ENCODE measurements around the gene PDGFA.
A peak's percentile ranks its signal among the peaks of the same experiment; 100 is the strongest.

Gene PDGFA

DNA sequence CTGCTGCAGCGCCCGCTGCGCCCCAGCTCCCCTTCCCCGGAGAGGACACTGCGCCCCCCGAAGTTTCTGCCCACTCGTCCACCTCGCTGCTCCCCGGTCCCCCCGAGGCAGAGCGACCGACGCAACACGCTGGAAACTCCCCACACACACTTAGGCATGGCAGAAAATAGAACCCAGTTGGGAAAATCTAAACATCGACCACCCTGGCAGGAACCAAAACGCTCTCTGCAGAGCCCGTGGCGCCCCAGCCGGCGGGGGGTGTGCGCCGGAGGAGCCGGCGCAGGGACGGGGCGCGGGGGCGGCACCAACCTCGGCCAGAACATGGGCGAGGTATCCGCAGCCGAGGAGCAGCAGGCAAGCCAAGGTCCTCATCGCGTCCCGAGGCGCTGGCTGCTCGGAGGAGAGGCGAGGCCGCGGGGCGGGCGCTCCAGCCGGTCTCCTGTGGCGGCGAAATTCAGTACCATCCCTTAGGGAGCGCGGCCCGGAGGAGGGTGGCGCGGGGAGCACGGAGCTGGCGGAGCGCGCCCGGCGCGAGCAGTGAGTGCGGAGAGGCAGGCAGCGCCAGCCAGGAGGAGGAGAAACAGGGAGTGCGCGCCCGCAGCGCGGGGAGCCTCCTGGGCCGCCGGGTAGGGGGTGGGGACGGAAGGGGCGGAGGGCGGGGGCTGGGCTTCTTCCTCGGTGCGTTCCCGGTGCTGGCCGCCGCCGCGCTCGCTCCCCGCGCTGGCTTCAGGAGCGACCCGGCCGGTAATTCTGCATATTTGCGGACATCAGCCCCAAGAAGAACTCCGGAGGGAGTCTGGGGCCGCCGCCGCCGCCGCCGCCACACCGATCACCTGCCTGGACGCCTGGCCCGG, 789 bp downstream of the PDGFA start:
- peak overlapping the region; percentile 69 for H3K4me3 ChIP-seq (ENCODE audit: low read depth, low read length)
- TF ChIP-seq, protein P1, sequence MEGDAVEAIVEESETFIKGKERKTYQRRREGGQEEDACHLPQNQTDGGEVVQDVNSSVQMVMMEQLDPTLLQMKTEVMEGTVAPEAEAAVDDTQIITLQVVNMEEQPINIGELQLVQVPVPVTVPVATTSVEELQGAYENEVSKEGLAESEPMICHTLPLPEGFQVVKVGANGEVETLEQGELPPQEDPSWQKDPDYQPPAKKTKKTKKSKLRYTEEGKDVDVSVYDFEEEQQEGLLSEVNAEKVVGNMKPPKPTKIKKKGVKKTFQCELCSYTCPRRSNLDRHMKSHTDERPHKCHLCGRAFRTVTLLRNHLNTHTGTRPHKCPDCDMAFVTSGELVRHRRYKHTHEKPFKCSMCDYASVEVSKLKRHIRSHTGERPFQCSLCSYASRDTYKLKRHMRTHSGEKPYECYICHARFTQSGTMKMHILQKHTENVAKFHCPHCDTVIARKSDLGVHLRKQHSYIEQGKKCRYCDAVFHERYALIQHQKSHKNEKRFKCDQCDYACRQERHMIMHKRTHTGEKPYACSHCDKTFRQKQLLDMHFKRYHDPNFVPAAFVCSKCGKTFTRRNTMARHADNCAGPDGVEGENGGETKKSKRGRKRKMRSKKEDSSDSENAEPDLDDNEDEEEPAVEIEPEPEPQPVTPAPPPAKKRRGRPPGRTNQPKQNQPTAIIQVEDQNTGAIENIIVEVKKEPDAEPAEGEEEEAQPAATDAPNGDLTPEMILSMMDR (conservative IDR thresholded peaks at IDR 0.05; ENCODE audit: low read depth, low read length): no peak
- peak; percentile 78 for DNase-seq (ENCODE audit: low read depth)

GRCh38 chr7:517774-518629, 1.6 kb downstream of the PDGFA start:
- TF ChIP-seq, protein P1 (conservative IDR thresholded peaks at IDR 0.05; ENCODE audit: low read depth, low read length): no peak
- DNase-seq (ENCODE audit: low read depth): peak; percentile 78
- peak overlapping the region; percentile 69 for H3K4me3 ChIP-seq (ENCODE audit: low read depth, low read length)

DNA sequence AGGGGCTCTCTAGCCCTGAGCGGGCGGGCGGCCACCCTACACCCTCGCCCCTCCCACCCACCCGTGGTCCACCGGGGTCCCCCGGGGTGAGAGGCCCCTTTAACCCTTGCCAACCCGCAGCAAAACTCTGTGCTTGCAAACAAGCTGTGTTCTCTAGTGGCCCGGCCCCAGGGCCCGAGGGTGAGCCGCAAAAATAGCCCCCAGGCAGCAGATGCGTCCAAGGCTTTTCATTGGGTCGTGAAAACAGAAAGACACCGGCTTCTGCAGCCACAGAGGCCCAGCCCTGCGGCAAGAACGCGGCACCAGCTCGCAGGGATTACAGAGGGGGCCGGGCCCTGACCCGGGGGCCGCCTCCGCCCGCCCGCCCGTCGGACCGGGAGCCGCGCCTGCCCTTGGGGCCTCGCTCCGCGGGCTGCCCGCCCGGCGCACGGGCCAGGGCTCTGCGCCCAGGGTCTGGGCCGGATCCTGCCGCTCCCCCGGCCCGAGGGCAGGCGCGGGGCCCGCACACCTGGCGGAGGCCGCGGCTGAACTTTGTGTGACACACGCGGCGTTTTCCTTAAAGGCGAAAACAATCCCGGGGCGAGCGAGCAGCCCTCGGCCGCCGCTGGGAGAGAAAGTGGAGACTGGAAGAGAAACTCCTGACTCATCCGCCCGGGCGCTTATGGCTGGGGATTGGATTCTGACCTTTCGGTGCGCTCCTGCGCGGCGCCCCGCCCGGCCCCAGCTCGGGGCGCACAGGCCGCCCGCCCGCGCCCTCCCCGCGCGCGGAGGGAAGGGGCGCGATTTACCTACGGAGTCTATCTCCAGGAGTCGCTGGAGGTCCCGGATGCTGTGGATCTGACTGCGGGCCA, 2.8 kb downstream of the PDGFA start:
- TF ChIP-seq, protein P1 (conservative IDR thresholded peaks at IDR 0.05; ENCODE audit: low read depth, low read length): no peak
- H3K4me3 ChIP-seq (ENCODE audit: low read depth, low read length): peak overlapping the region; percentile 69
- peak; percentile 73 for DNase-seq (ENCODE audit: low read depth)

GRCh38 chr7:516216-516605, 3.4 kb downstream of the PDGFA start:
- DNase-seq (ENCODE audit: low read depth): peak; percentile 49
- TF ChIP-seq, protein P1 (conservative IDR thresholded peaks at IDR 0.05; ENCODE audit: low read depth, low read length): no peak
- peak overlapping the region; percentile 69 for H3K4me3 ChIP-seq (ENCODE audit: low read depth, low read length)

GRCh38 chr7:515628-516027, 4.0 kb downstream of the PDGFA start:
- TF ChIP-seq, protein P1 (conservative IDR thresholded peaks at IDR 0.05; ENCODE audit: low read depth, low read length): no peak
- no peak for DNase-seq (ENCODE audit: low read depth)
- no peak overlapping the region for H3K4me3 ChIP-seq (ENCODE audit: low read depth, low read length)
